Left cardiac atrium (tissue), 4 donors: Measurements from ENCODE around the gene BRAT1. TPM values are rescaled to one million over a fixed set of nuclear protein-coding genes. Genes with fewer than 3 reads are reported as not detected.
"Not testable (repeated sequence)": the region's sequence is repeated elsewhere in the genome, so short reads cannot be mapped to it uniquely, and the experiment has no call there.

ENCODE experiments used
- ATAC-seq, 2 donors: fragments of 200-7000 bp; cut with Tn5 transposase; one replicate each; pipeline ENCODE4 v1.9.1; 2020; ENCODE audit warnings: mild to moderate bottlenecking in 2 of 2, moderate library complexity in 2 of 2
- DNase-seq: peaks from one replicate; pipeline ENCODE4 v3.0.0-alpha.2; 2020
- intact Hi-C, 2 donors: fragments of 100-400 bp; cut with DNase I; formaldehyde crosslinking; loops; one replicate each; pipeline versions ENCODE4 v1.14.1 to v1.15.1; 2022 to 2023
- total RNA-seq, 2 donors: library from RNA; stranded (reverse); fragmentation: NEBNext Ultra II Directional; extraction: Animal tissue kit (Norgen Biotek cat#: 25700); gene quantifications; one replicate each; pipeline ENCODE4 v1.2.1, GENCODE V29; 2021
- donor health status: DM: no; HTN: yes; CAD: no.
- donor health status: DM: no; HTN: yes; CAD: no; lungs with severe emphysema.
- donor health status: DM: yes; HTN: yes; CAD: no.
- donor health status: Dilated cardiomyopathy.

BRAT1 gene
- total RNA-seq, 2 donors from 2014 or later: 14.6 to 17.6 TPM

DNA sequence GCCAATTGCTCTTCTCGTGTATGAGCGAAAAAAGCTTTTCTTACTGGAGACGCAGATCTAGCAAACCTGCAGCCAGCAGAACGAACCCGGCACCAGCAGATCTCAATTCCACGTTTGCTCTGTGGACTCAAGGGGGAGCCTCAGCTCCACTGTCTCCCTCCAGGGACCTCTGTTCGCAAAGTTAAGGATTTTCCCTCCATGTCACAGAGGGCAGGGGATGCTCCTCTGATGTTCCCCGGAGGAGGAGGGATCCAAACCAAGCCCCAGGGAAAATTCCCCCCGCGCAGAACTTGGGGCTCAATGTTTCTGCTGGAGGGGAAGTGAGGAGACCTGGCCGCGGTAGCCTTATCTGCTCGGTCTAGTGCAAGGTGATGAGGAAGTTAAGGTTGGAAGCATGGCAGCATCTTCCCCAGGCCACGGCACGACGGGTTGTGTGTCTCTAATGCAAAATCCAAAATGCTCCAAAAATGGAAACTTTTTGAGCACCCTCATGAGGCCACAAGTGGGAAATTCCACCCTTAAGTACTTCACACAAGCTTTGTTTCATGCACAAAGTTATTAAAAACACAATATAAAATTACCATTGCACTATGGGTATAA is 12.5 kb upstream of the BRAT1 start:
- intact Hi-C loops: loop anchor here (1.0 to 5.0 kb wide), 3 partner anchors 35 to 115 kb away; no protein-coding TSS in a partner anchor
- peak; percentile 41 for DNase-seq
- peak; percentile 82 to 83 for ATAC-seq

GRCh38 chr7:2566890-2567678 is 11.8 kb upstream of the BRAT1 start:
- intact Hi-C loops: loop anchor here (1.0 to 5.0 kb wide), 3 partner anchors 35 to 115 kb away; no protein-coding TSS in a partner anchor
- no peak for DNase-seq
- ATAC-seq: peak; percentile 64 to 78

- no peak for ATAC-seq
- no peak for DNase-seq
- intact Hi-C loops: loop anchor here (5.0 kb wide), 2 partner anchors 36 to 116 kb away; no protein-coding TSS in a partner anchor
Measured at GRCh38 chr7:2566348-2566889, 11.1 kb upstream of the BRAT1 start.

GRCh38 chr7:2564970-2565540 is 9.7 kb upstream of the BRAT1 start:
- ATAC-seq: no peak
- intact Hi-C loops: loop anchor here (5.0 kb wide), 2 partner anchors 37 to 117 kb away; no protein-coding TSS in a partner anchor
- DNase-seq: no peak

DNA sequence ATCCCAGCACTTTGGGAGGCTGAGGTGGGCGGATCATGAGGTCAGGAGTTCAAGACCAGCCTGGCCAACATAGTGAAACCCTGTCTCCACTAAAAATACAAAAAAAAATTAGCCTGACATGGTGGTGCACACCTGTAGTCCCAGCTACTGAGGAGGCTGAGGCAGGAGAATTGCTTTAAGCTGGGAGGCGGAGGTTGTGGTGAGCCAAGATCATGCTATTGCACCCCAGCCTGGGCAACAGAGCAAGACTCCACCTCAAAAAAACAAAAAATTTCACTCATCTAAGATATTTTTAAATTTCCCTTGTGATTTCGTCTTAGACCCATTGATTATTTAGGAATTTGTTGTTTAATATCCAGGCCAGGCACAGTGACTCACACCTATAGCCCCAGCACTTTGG is 8.6 kb upstream of the BRAT1 start:
- DNase-seq, ATAC-seq, intact Hi-C loops: not testable (repeated sequence)

GRCh38 chr7:2559283-2559950 is 4.1 kb upstream of the BRAT1 start:
- intact Hi-C loops: no loop called here
- ATAC-seq (no peak), DNase-seq (no peak)

DNA sequence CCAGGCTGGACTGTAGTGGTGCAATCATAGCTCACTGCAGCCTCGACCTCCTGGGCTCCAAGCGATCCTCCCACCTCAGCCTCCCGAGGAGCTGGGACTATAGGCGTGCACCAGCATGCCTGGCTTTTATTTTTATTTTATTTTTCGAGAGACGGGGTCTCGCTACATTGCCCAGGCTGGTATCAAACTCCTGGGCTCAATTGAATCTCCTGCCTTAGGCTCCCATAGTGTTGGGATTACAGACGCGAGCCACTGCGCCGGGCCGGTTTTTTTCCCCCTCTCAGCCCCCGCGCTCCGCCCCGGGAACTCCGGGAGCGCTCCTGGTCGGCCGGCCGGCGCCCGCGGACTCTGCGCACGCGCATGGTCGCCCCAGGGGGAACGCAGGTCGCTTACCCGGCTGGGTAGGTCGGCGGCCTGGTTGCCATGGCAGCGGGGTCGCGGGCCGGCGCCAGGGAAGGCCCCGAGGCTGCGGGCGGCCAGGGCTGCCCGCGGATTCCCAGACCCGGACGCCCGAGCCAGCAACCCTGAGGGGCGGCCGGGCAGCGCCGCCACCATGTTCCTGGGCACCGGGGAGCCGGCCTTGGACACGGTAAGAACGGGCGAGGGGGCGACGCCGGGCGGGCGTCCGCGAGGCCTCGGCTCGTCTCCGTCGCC is 3.4 kb upstream of the BRAT1 start, which contains the start of gene IQCE:
Gene IQCE, plus strand, starts transcription at position 351 of the 654 bp plus-strand sequence. Its CDS starts 203 bp downstream, at position 554.
- intact Hi-C loops: no loop called here
- ATAC-seq: peak; percentile 76 to 81
- DNase-seq: peak; percentile 96

GRCh38 chr7:2554661-2555111 is 638 bp downstream of the BRAT1 start:
- ATAC-seq (no peak), DNase-seq (no peak)
- intact Hi-C loops: loop anchor here in 1 of 2 donors (5.0 kb wide), 1 partner anchor 72 kb away; no protein-coding TSS in a partner anchor

DNA sequence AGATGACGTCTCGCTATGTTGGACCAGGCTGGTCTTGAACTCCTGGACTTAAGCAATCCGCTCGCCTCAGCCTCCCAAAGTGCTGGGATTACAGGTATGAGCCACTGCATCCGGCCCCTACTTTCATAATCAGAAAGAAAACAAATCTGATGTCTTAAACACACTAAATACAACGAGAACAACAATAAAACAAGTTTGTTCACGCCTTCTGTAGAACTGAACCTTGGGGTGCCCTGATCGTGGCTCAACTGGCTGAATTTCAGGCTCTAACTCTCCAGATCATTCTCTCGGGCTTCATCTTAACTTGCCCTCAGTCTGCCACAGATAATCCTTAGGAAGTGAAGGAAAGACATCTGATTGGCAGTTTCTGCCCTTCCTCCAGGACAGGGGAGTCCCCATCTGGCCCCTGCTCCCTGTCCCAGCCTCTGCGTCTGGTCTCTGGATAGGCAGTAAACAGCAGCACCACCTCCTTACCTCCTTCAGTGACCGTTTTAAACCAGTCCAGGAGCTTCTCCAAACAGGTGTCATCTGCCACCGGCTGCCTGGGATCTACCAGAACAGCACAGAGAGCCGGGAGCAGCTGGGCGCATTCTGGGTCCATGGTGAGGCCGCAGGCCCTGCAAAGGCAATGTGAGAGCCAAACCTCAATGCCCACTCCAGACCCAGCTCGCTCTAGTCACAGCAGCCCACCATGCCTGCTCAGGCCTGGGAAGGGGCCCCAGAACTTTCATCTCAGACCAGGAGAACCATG is 1.3 kb downstream of the BRAT1 start:
- intact Hi-C loops: loop anchor here in 1 of 2 donors (5.0 kb wide), 1 partner anchor 72 kb away; no protein-coding TSS in a partner anchor
- DNase-seq: no peak
- ATAC-seq: no peak

GRCh38 chr7:2553108-2553507 is 2.2 kb downstream of the BRAT1 start:
- ATAC-seq: no peak
- no peak for DNase-seq
- intact Hi-C loops: loop anchor here in 1 of 2 donors (5.0 kb wide), 1 partner anchor 71 kb away; no protein-coding TSS in a partner anchor

DNA sequence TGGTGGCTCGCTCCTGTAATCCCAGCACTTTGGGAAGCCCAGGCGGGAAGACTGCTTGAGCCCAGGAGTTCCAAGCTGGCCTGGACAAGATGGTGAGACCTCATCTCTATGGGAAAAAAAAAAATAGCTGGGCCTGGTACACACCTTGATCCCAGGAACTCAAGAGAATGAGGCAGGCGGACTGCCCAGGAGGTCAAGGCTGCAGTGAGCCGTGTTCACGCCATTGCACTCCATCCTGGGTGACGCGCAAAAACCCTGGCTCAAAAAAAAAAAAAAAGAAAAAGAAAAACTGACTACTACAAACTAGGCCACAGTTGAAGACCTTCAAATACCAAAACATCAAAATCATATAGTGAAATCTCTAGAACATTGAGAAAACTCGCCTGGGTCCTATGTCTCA is 3.9 kb downstream of the BRAT1 start:
- intact Hi-C loops: loop anchor here in 1 of 2 donors (5.0 kb wide), 1 partner anchor 69 kb away; no protein-coding TSS in a partner anchor
- DNase-seq: no peak
- ATAC-seq: no peak

DNA sequence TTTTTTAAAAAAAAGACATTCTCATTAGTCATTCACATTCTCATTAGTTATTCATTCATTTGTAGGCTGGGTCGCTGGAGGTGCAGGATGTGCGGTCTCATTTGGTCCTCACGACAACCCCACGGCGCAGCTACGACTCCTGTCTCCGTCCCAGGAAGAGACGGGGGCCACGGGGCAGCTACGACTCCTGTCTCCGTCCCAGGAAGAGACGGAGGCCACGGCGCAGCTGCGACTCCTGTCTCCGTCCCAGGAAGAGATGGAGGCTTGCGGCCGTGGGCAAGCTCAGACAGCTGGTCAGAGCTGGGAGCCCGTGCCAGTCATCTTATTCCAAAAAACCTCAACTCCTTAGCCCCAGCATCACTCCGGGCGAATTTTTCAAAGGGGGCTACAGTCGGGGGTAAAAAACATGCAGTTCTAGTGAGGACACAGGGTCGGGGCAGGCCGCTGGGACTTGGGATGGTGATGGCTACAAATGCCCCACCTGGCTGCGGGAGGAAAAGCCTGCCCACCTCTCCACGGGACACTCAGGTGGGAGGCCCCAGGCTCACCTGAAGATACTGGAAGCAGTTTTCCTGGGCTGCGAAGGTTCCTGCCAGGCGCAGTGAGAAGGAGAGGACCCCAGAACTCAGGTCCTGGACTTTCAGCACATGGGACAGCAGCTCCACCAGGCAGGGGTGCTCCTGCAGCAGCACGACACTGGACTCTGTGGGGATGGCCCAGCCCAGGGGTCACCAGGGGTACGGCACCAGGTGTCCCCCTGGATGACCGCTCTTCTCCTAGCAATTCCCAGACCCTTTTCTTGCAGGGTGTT is 8.3 kb downstream of the BRAT1 start:
- no peak for ATAC-seq
- intact Hi-C loops: no loop called here
- DNase-seq: no peak

DNA sequence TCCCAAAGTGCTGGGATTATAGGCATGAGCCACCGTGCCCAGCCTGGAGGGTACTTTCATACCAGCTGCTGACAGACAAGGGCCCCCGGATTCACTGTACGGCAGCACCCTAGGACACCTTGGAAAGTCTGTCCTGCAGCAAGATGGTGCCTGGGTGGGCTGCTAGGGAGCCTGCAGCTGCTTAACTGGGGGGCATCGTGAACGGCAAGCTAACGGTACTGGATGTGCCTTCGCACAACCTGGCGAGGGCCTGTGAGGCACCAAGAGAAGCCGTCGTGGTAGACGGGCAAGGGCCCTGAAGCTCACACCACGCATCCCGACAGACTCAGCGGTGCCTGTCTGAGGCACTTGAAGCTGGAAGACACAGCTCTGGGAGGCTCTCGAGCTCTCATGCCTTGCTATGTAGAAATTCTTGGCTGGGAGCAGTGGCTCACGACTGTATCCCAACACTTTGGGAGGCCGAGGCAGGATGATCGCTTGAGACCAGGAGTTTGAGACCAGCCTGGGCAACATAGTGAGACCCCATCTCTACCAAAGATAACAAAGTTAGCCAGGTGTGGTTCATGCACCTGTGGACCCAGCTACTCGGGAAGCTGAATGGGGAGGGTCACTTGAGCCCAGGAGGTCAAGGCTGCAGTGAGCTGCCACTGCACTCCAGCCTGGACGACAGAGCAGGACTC is 9.4 kb downstream of the BRAT1 start:
- ATAC-seq (no peak), DNase-seq (no peak)
- intact Hi-C loops: no loop called here

DNA sequence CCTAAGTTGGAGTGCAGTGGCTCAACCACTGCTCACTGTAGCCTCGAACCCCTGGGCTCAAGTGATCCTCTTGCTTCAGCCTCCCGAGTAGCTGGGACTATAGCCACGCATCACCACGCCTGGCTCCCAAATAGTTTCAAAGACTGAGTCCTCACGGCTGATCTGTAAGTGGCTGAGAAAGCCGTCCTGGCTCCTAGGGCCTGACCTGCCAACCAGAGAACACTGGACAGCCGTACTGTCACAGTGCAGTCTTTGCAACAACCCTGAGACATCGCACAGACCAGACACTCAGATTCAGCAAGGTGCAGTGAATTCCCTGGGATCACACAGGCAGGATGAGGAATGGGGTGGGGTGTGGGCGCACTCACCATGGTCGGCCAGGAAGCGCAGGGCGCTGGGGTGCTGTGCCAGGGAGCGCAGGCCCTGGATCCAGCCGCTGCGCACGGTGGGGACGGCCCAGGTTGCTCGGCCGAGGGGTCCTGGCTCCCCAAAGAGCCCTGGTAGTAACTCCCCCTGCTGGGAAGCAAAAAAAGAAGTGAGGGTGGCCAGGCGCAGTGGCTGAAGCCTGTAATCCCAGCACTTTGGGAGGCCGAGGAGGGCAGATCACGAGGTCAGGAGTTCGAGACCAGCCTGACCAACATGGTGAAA is 10.7 kb downstream of the BRAT1 start:
- no peak for DNase-seq
- intact Hi-C loops: no loop called here
- no peak for ATAC-seq

GRCh38 chr7:2542916-2543871 is 12.1 kb downstream of the BRAT1 start:
- intact Hi-C loops: no loop called here
- DNase-seq: no peak
- ATAC-seq: no peak
